Dermis microvascular lymphatic vessel endothelial cell (primary cell): ENCODE results near the gene FAH. TPM values are rescaled to one million over a fixed set of nuclear protein-coding genes. Genes with fewer than 3 reads are reported as not detected.
A peak's percentile ranks its signal among the peaks of the same experiment; 100 is the strongest.
"Not testable (repeated sequence)": the region's sequence is repeated elsewhere in the genome, so short reads cannot be mapped to it uniquely, and the experiment has no call there.

Experiments
- DNase-seq, 2 donors: peaks; one replicate each; pipeline versions ENCODE4 v3.0.0 to v3.0.0-alpha.2; 2010; ENCODE audit warnings: low read depth in 2 of 2
- total RNA-seq: library from RNA; depleted of rRNA; stranded (reverse); fragments of >200 nt; gene quantifications from 2 replicates; pipeline ENCODE4 v1.2.1, GENCODE V29; 2014

The FAH gene
- total RNA-seq, result 4.6 and 11.0 TPM in 2 replicates

- DNase-seq, result peak; percentile 16 to 57
Measured at GRCh38 chr15:80152896-80153876, at the start of gene FAH. FAH (plus strand) TSS chr15:80152999; CDS start chr15:80153055, 56 bp downstream.

- no peak for DNase-seq
Measured at GRCh38 chr15:80105193-80105592, 47.6 kb upstream of the FAH start.

GRCh38 chr15:80105595-80105994 is 47.2 kb upstream of the FAH start:
- peak in 1 of 2 donors; percentile 31 for DNase-seq

- no peak for DNase-seq
Measured at GRCh38 chr15:80106051-80106450, 46.7 kb upstream of the FAH start.

GRCh38 chr15:80107204-80107603 is 45.6 kb upstream of the FAH start:
- DNase-seq, result no peak

GRCh38 chr15:80107774-80108173 is 45.0 kb upstream of the FAH start:
- no peak for DNase-seq

- no peak for DNase-seq
Measured at GRCh38 chr15:80109388-80109787, 43.4 kb upstream of the FAH start.

- DNase-seq, result no peak
Measured at GRCh38 chr15:80110920-80111319, 41.9 kb upstream of the FAH start.

- DNase-seq, result no peak
Measured at GRCh38 chr15:80114114-80114513, 38.7 kb upstream of the FAH start.

GRCh38 chr15:80115021-80115420 is 37.8 kb upstream of the FAH start:
- no peak for DNase-seq

GRCh38 chr15:80118956-80119355 is 33.8 kb upstream of the FAH start:
- DNase-seq, result no peak

GRCh38 chr15:80120636-80121035 is 32.2 kb upstream of the FAH start:
- no peak for DNase-seq

GRCh38 chr15:80121546-80121945 is 31.3 kb upstream of the FAH start:
- DNase-seq, result no peak

GRCh38 chr15:80123034-80123433 is 29.8 kb upstream of the FAH start:
- DNase-seq, result no peak

- DNase-seq, result not testable (repeated sequence)
Measured at GRCh38 chr15:80127253-80127652, 25.5 kb upstream of the FAH start.

GRCh38 chr15:80127911-80128310 is 24.9 kb upstream of the FAH start:
- peak in 1 of 2 donors; percentile 32 for DNase-seq

- no peak for DNase-seq
Measured at GRCh38 chr15:80132382-80132781, 20.4 kb upstream of the FAH start.

GRCh38 chr15:80136854-80137253 is 15.9 kb upstream of the FAH start:
- no peak for DNase-seq

- DNase-seq, result no peak
Measured at GRCh38 chr15:80138961-80139360, 13.8 kb upstream of the FAH start.

GRCh38 chr15:80140909-80141308 is 11.9 kb upstream of the FAH start:
- DNase-seq, result no peak

- no peak for DNase-seq
Measured at GRCh38 chr15:80141916-80142598, 10.7 kb upstream of the FAH start.

- DNase-seq, result no peak
Measured at GRCh38 chr15:80142646-80143045, 10.2 kb upstream of the FAH start.

GRCh38 chr15:80151148-80151547 is 1.7 kb upstream of the FAH start:
- no peak for DNase-seq
